ENCODE results near the gene SERPINA3. TPM values are rescaled to one million over a fixed set of nuclear protein-coding genes. Genes with fewer than 3 reads are reported as not detected.

Gene SERPINA3
- polyA plus RNA-seq, 1 donor (not counting 4 experiments of a cell fraction or from before 2014, with no cell fraction given) = 0.50 TPM

GRCh38 chr14:94640721-94641631 is 28.8 kb downstream of the SERPINA3 start:
- Histone ChIP-seq H3K79me2 (ENCODE audit: control insufficient read depth, insufficient read depth, low read length) (no peaks in the 10 kb centered on the region), H3K4me1 (ENCODE audit: control insufficient read depth, extremely low read depth, insufficient read depth, low read length) (no peaks in the 10 kb centered on the region), H3K9ac (ENCODE audit: control insufficient read depth, extremely low read depth, insufficient read depth, low read length) (no peak overlapping the region), H3K27ac (ENCODE audit: control insufficient read depth, insufficient read depth, low read length) (no peak overlapping the region), H3K27me3 (ENCODE audit: control insufficient read depth, extremely low read depth, insufficient read depth, low read length) (no peaks in the 10 kb centered on the region), H4K20me1 (ENCODE audit: control insufficient read depth, extremely low read depth, insufficient read depth, low read length) (no peaks in the 10 kb centered on the region), H3K4me2 (ENCODE audit: control insufficient read depth, extremely low read depth, insufficient read depth, low read depth, low read length) (no peak overlapping the region), H3K9me1 (ENCODE audit: control insufficient read depth, extremely low read depth, insufficient read depth, low read length) (no peaks in the 10 kb centered on the region), H2AFZ (ENCODE audit: control insufficient read depth, low read length) (no peak overlapping the region), H3K36me3 (ENCODE audit: control insufficient read depth in 2 of 2, extremely low read depth in 1 of 2, insufficient read depth in 2 of 2, low read length in 2 of 2) (no peaks in the 10 kb centered on the region), H3K4me3 (ENCODE audit: control insufficient read depth in 2 of 3, extremely low read depth in 1 of 3, insufficient read depth in 2 of 3, low read depth in 1 of 3, low read length in 3 of 3) (no peak overlapping the region), H3K9me3 (ENCODE audit: control insufficient read depth, low read depth, low read length) (no peaks in the 10 kb centered on the region)
- TF ChIP-seq EZH2 (IDR thresholded peaks at IDR 0.05; ENCODE audit: low read length) (no peak), CTCF (optimal IDR thresholded peaks at IDR 0.05 in 1 of 3, IDR thresholded peaks at IDR 0.05 in 1 of 3, conservative IDR thresholded peaks at IDR 0.05 in 1 of 3; ENCODE audit: extremely low read depth in 1 of 3, insufficient read depth in 2 of 3, low read length in 3 of 3) (no peak)
- FAIRE-seq (no peak), DNase-seq (ENCODE audit: low read depth, low spot score) (no peak)
- dilution Hi-C loops (cut with MboI; ENCODE audit: extremely low pct_ligation_motif_present, low sequenced_read_pairs) = no loop called here

- Histone ChIP-seq H3K4me3 (ENCODE audit: control insufficient read depth in 2 of 3, extremely low read depth in 1 of 3, insufficient read depth in 2 of 3, low read depth in 1 of 3, low read length in 3 of 3) (no peak overlapping the region), H3K27me3 (ENCODE audit: control insufficient read depth, extremely low read depth, insufficient read depth, low read length) (no peaks in the 10 kb centered on the region), H3K4me2 (ENCODE audit: control insufficient read depth, extremely low read depth, insufficient read depth, low read depth, low read length) (no peak overlapping the region), H3K4me1 (ENCODE audit: control insufficient read depth, extremely low read depth, insufficient read depth, low read length) (no peaks in the 10 kb centered on the region), H3K9ac (ENCODE audit: control insufficient read depth, extremely low read depth, insufficient read depth, low read length) (no peak overlapping the region), H2AFZ (ENCODE audit: control insufficient read depth, low read length) (no peak overlapping the region), H3K9me3 (ENCODE audit: control insufficient read depth, low read depth, low read length) (no peaks in the 10 kb centered on the region), H3K9me1 (ENCODE audit: control insufficient read depth, extremely low read depth, insufficient read depth, low read length) (no peaks in the 10 kb centered on the region), H3K36me3 (ENCODE audit: control insufficient read depth in 2 of 2, extremely low read depth in 1 of 2, insufficient read depth in 2 of 2, low read length in 2 of 2) (no peaks in the 10 kb centered on the region), H4K20me1 (ENCODE audit: control insufficient read depth, extremely low read depth, insufficient read depth, low read length) (no peaks in the 10 kb centered on the region), H3K27ac (ENCODE audit: control insufficient read depth, insufficient read depth, low read length) (no peak overlapping the region), H3K79me2 (ENCODE audit: control insufficient read depth, insufficient read depth, low read length) (no peaks in the 10 kb centered on the region)
- FAIRE-seq (no peak), DNase-seq (ENCODE audit: low read depth, low spot score) (no peak)
- no peak for TF ChIP-seq CTCF (optimal IDR thresholded peaks at IDR 0.05 in 1 of 3, IDR thresholded peaks at IDR 0.05 in 1 of 3, conservative IDR thresholded peaks at IDR 0.05 in 1 of 3; ENCODE audit: extremely low read depth in 1 of 3, insufficient read depth in 2 of 3, low read length in 3 of 3)
- TF ChIP-seq EZH2 (IDR thresholded peaks at IDR 0.05; ENCODE audit: low read length) = no peak
- dilution Hi-C loops (cut with MboI; ENCODE audit: extremely low pct_ligation_motif_present, low sequenced_read_pairs) = no loop called here
These were observed 29.4 kb downstream of the SERPINA3 start for GRCh38 chr14:94641632-94641955.
